HepG2 (cell line): ENCODE measurements around the gene GGA3. TPM values are rescaled to one million over a fixed set of nuclear protein-coding genes. Genes with fewer than 3 reads are reported as not detected.

ENCODE experiments used
- CSRNP2 ChIP-seq: sonication (generic); formaldehyde crosslinking; conservative IDR thresholded peaks from 2 replicates; pipeline ENCODE4 v1.8.0; 2022; ENCODE audit warnings: low read depth, missing genetic modification reagents
- DPF2 ChIP-seq: sonication (generic); formaldehyde crosslinking; IDR thresholded peaks from 2 replicates; pipeline ENCODE4 v1.4.0; 2020; ENCODE audit warnings: mild to moderate bottlenecking, low read depth, missing genetic modification reagents, borderline replicate concordance
- FOXJ3 ChIP-seq: sonication (generic); formaldehyde crosslinking; IDR thresholded peaks from 2 replicates; pipeline ENCODE4 v1.4.0; 2020; ENCODE audit warnings: missing genetic modification reagents, mild to moderate bottlenecking, borderline replicate concordance
- FOXP4 ChIP-seq: sonication (generic); formaldehyde crosslinking; IDR thresholded peaks from 2 replicates; pipeline ENCODE4 v1.4.0; 2020; ENCODE audit warnings: missing genetic modification reagents
- NCOA1 ChIP-seq: sonication (generic); formaldehyde crosslinking; IDR thresholded peaks from 2 replicates; pipeline ENCODE4 v1.9.0; 2021; ENCODE audit warnings: missing genetic modification reagents
- NCOR1 ChIP-seq: fragments of 200-600 bp; sonication (generic); IDR thresholded peaks from 2 replicates; pipeline ENCODE4 v1.7.0; 2017; ENCODE audit warnings: antibody characterized with exemption, low read length, borderline replicate concordance
- RERE ChIP-seq: IDR thresholded peaks from 2 replicates; pipeline ENCODE4 v1.6.1; 2016; ENCODE audit warnings: low read depth, missing genetic modification reagents, missing compliant biosample characterization
- U2AF2 ChIP-seq: fragments of 200-400 bp; formaldehyde crosslinking; IDR thresholded peaks from 2 replicates; pipeline ENCODE4 v1.6.1; 2017; ENCODE audit warnings: low read depth, mild to moderate bottlenecking, low read length
- ZNF414 ChIP-seq: sonication (generic); formaldehyde crosslinking; IDR thresholded peaks from 2 replicates; pipeline ENCODE4 v1.5.0; 2020; ENCODE audit warnings: missing genetic modification reagents
- ZNF496 ChIP-seq: sonication (generic); formaldehyde crosslinking; IDR thresholded peaks from 2 replicates; pipeline ENCODE4 v1.8.1; 2023; ENCODE audit warnings: mild to moderate bottlenecking, moderate library complexity, missing genetic modification reagents; ENCODE audit not compliant: insufficient replicate concordance
- ZNF549 ChIP-seq: sonication (generic); formaldehyde crosslinking; IDR thresholded peaks from 2 replicates; pipeline ENCODE4 v1.5.0; 2020; ENCODE audit warnings: missing genetic modification reagents
- ZNF609 ChIP-seq: sonication (generic); formaldehyde crosslinking; IDR thresholded peaks from 2 replicates; pipeline ENCODE4 v1.4.0; 2020; ENCODE audit warnings: mild to moderate bottlenecking, missing genetic modification reagents, borderline replicate concordance
- ZSCAN22 ChIP-seq: sonication (generic); formaldehyde crosslinking; IDR thresholded peaks from 2 replicates; pipeline ENCODE4 v1.4.0; 2020; ENCODE audit warnings: mild to moderate bottlenecking, missing genetic modification reagents
- polyA plus RNA-seq, 8 experiments: library from polyadenylated mRNA; depleted of rRNA in 3 of 8; stranded (reverse) in 7 of 8; unstranded in 1 of 8; fragments of >200 nt; fragmentation: Illumina TruSeq in 4 of 8; extraction: Trizol in 4 of 8; gene quantifications; 2 replicates each; pipeline versions ENCODE4 v1.2.1 to v1.2.3, GENCODE V29; 2011 to 2016; ENCODE audit warnings: low read depth in 4 of 8, missing spikeins in 1 of 8, mixed read lengths in 1 of 8; ENCODE audit not compliant: insufficient read depth in 1 of 8
- total RNA-seq, 5 experiments: library from RNA; depleted of rRNA; stranded (reverse); fragments of >200 nt; fragmentation: Illumina TruSeq; extraction: Trizol; gene quantifications; 2 replicates each; pipeline ENCODE4 v1.2.3, GENCODE V29; 2016; ENCODE audit warnings: low read depth in 1 of 5

GGA3 gene
- total and polyA plus RNA-seq, 2 of the 13 experiments (the other 11 are each of a cell fraction or from before 2014, with no cell fraction given), result 28.4 to 43.7 TPM

- peak; percentile 73; the same call in 1 of the 2 replicates for TF ChIP-seq RERE (CRISPR knock-in tag)
- TF ChIP-seq FOXP4, result peak; percentile 68
- no peak for TF ChIP-seq ZNF414 (CRISPR knock-in tag)
- TF ChIP-seq DPF2 (CRISPR knock-in tag), result peak; percentile 59; the same call in 1 of the 2 replicates
- no peak for TF ChIP-seq ZSCAN22 (CRISPR knock-in tag)
- peak; percentile 87; the same call in 1 of the 2 replicates for TF ChIP-seq FOXJ3 (CRISPR knock-in tag)
- TF ChIP-seq NCOA1, result no peak
- TF ChIP-seq U2AF2, result no peak
- TF ChIP-seq ZNF549 (CRISPR knock-in tag), result no peak
- TF ChIP-seq ZNF496, result no peak
- peak; percentile 82 for TF ChIP-seq ZNF609 (CRISPR knock-in tag)
- 0 out of 2 replicates have a peak, but pooled peaks have one; percentile 23 for TF ChIP-seq NCOR1
- TF ChIP-seq CSRNP2 (CRISPR knock-in tag), result no peak
Observed at GRCh38 chr17:75199886-75200618, 61.4 kb downstream of the GGA3 start (continued).
